ENCODE measurements around the gene HADHA.

- no peak for TF ChIP-seq POLR2A (IDR thresholded peaks at IDR 0.05; ENCODE audit: low read depth, low read length)
- no peak for TF ChIP-seq POLR2AphosphoS5 (IDR thresholded peaks at IDR 0.05; ENCODE audit: insufficient read depth, low read depth, low read length)
- TF ChIP-seq CTCF (IDR thresholded peaks at IDR 0.05; ENCODE audit: extremely low read depth in 1 of 2, insufficient read depth in 1 of 2, low read depth in 1 of 2, low read length in 2 of 2), result no peak
- TF ChIP-seq EZH2 (IDR thresholded peaks at IDR 0.05; ENCODE audit: borderline replicate concordance, low read depth, low read length, severe bottlenecking), result no peak
- no peak for TF ChIP-seq FOS (IDR thresholded peaks at IDR 0.05; ENCODE audit: borderline replicate concordance, insufficient read depth, low read length)
Observed at GRCh38 chr2:26285931-26286330, 41.5 kb upstream of the HADHA start.
